ENCODE results near the gene TBC1D2B. TPM values are rescaled to one million over a fixed set of nuclear protein-coding genes. Genes with fewer than 3 reads are reported as not detected.

The TBC1D2B gene
- total RNA-seq (2014; rRNA removed; shearing (Covaris generic)), result 50.7 and 58.2 TPM in 2 replicates

GRCh38 chr15:78077053-78077870 is at the start of gene TBC1D2B:
TSS of gene TBC1D2B (minus strand) at chr15:78077711. CDS start at chr15:78077652, 59 bp downstream.
- H3K4me3 ChIP-seq, result peak within 1 kb of the TSS; percentile 100
- peak within 1 kb of the TSS; percentile 86 for H3K27ac ChIP-seq
- no peaks in the 10 kb centered on the region for H3K9me3 ChIP-seq (replicated peaks)
- peaks cover 33% of the 10 kb centered on the region for H3K4me1 ChIP-seq
- H3K27me3 ChIP-seq, result no peaks in the 10 kb centered on the region
- DNase-seq, result peak; percentile 68 to 69
- H3K36me3 ChIP-seq, result no peaks in the 10 kb centered on the region

DNA sequence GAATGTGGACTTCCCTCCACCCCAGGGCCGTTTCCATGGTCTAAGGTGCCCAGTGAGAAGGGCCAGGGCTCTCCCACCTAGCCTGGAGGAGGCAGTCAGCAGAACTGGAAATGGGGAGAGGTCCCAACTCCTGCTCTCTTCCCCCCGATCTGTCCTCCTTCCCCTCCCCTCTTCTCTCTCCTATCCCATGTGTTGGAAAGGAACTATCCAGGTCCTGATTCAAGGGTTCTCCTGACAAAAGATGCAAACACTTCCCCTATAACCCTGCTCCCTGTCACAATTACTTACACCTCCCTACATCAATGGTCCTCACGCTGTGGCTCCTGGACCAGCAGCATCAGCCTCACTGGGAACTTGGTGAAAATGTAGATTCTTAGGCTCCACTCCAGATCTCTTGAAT is 47.8 kb upstream of the TBC1D2B start:
- no peak overlapping the region for H3K4me3 ChIP-seq
- no peak overlapping the region for H3K27ac ChIP-seq
- H3K4me1 ChIP-seq, result peaks cover 4% of the 10 kb centered on the region; the same call in 1 of the 2 replicates
- H3K36me3 ChIP-seq, result no peaks in the 10 kb centered on the region
- 0 out of 2 replicates have a peak, but pooled peaks cover 2% of the 10 kb centered on the region for H3K27me3 ChIP-seq
- DNase-seq, result no peak
- H3K9me3 ChIP-seq (replicated peaks), result no peaks in the 10 kb centered on the region

DNA sequence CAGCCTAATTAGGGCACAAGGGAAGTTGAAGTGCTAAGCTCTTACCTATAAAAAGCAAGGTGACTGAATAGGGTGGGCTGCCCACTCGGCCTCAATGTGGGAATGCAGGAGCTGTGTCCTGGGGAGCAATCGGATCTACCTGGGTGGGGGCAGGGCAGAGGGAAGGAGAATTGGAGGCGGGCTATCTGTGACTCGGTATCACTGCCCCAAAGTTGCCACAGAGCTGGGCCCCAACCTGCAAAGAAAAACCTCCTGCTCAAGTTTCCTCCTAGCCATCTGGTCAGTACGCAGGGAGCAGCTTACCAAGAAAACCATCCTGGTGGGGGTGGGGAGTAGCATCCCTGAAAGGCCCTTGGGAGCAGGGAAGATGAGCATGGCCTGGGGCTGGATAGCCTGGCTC is 43.0 kb upstream of the TBC1D2B start:
- H3K36me3 ChIP-seq, result no peaks in the 10 kb centered on the region
- no peak overlapping the region for H3K4me3 ChIP-seq
- peaks cover 11% of the 10 kb centered on the region; the same call in 1 of the 2 replicates for H3K27me3 ChIP-seq
- no peak for DNase-seq
- no peak overlapping the region for H3K27ac ChIP-seq
- no peaks in the 10 kb centered on the region for H3K9me3 ChIP-seq (replicated peaks)
- H3K4me1 ChIP-seq, result peaks cover 4% of the 10 kb centered on the region; the same call in 1 of the 2 replicates

DNA sequence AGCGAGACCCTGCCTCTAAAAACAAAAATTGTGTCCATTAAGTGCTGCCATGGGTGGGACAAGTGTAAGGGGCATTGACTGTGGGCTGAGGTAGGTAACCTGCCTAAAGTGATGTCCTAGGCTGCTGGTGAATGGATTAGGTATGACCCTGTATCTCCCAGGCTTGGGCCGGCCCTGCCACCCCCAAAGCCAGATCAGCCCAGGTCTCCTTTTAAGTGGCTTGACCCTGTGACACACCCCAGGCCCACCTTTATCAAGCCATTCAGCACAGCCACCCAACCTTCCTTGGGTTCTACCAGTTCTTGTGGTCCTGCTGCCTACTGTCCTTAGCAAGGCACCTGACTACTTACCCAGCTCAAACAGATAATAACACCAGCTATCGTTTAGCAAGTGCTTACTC is 35.0 kb upstream of the TBC1D2B start:
- H3K4me1 ChIP-seq, result peaks cover 4% of the 10 kb centered on the region; the same call in 1 of the 2 replicates
- H3K4me3 ChIP-seq, result no peak overlapping the region
- DNase-seq, result no peak
- H3K36me3 ChIP-seq, result no peaks in the 10 kb centered on the region
- H3K27me3 ChIP-seq, result no peaks in the 10 kb centered on the region
- no peak overlapping the region for H3K27ac ChIP-seq
- no peaks in the 10 kb centered on the region for H3K9me3 ChIP-seq (replicated peaks)

DNA sequence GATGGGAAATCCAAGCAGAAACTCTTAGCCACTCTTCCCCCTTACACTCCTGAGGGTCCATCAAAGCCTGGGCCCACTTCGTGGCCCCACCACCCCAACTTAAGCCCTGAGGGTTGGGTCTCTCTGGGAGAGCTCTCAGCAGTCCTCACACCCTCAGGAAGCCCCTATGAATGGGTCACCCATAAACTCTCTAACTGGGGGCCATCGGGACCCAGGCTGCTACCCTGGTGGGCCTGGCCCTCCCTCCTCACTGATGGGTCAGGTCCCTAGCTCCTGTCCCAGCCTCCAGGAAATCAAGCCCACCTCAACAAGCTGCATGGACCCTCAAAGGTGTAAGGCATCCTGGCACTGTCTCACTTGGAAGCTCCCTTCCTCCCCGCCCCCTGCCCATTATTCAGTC is 34.3 kb upstream of the TBC1D2B start:
- Histone ChIP-seq H3K27ac (no peak overlapping the region), H3K4me3 (no peak overlapping the region), H3K36me3 (no peaks in the 10 kb centered on the region), H3K4me1 (peaks cover 4% of the 10 kb centered on the region; the same call in 1 of the 2 replicates), H3K27me3 (no peaks in the 10 kb centered on the region), H3K9me3 (replicated peaks) (no peaks in the 10 kb centered on the region)
- DNase-seq, result no peak

DNA sequence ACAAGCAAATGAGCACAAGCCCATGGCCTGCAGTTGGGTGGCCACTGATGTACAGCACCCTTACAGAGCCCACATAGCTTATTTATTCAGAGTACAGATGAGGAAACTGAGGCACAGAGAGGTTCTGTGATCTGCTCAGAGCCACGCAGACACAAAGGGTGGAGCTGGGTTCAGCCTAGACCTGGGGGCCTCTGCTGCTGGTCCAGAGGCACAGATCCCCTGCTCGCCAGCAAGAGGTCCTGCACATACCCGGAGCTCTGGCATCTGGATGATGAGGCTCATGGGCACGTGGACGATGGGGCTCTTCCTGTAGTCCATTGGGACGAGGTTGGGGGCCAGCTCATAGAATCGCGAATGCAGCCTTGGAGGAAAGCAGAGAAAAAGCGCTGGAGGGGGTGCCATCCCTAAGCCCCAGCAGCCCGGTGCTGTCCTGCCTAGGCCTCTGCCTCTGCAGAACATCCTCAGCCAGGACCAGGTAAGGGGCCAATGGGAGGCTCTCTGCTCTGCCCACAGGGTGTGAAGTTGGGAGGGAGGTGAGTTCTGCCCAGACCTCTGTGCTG is 33.5 kb upstream of the TBC1D2B start:
- no peaks in the 10 kb centered on the region for H3K36me3 ChIP-seq
- H3K27me3 ChIP-seq, result no peaks in the 10 kb centered on the region
- H3K4me3 ChIP-seq, result no peak overlapping the region
- H3K9me3 ChIP-seq (replicated peaks), result no peaks in the 10 kb centered on the region
- peaks cover 8% of the 10 kb centered on the region for H3K4me1 ChIP-seq
- no peak overlapping the region for H3K27ac ChIP-seq
- DNase-seq, result no peak

DNA sequence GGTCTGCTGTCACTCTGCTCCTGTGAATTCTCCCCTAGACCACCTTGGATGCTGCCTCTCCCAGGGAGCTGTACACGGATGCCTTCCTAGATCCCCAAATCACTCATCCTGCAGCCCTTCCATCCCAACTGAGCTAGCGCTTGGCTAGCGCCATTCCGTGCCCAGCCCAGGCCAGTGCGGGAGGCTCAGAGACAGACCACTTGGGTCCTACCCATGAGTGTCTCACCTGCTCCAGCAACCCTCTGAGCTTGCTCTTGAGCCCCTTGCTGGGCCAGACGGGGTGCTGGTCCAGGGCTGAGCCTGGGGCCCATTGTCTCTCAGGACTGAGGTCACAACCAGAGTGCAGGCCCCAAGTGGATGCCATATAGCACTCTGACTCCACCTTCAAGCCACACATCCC is 32.6 kb upstream of the TBC1D2B start:
- Histone ChIP-seq H3K4me3 (no peak overlapping the region), H3K4me1 (peaks cover 14% of the 10 kb centered on the region), H3K27me3 (no peaks in the 10 kb centered on the region), H3K9me3 (replicated peaks) (no peaks in the 10 kb centered on the region), H3K27ac (no peak overlapping the region), H3K36me3 (no peaks in the 10 kb centered on the region)
- DNase-seq, result no peak

GRCh38 chr15:78109156-78109555 is 31.6 kb upstream of the TBC1D2B start:
- H3K4me1 ChIP-seq, result peaks cover 21% of the 10 kb centered on the region
- no peaks in the 10 kb centered on the region for H3K27me3 ChIP-seq
- no peak overlapping the region for H3K4me3 ChIP-seq
- H3K36me3 ChIP-seq, result no peaks in the 10 kb centered on the region
- H3K27ac ChIP-seq, result no peak overlapping the region
- no peak for DNase-seq
- no peaks in the 10 kb centered on the region for H3K9me3 ChIP-seq (replicated peaks)

DNA sequence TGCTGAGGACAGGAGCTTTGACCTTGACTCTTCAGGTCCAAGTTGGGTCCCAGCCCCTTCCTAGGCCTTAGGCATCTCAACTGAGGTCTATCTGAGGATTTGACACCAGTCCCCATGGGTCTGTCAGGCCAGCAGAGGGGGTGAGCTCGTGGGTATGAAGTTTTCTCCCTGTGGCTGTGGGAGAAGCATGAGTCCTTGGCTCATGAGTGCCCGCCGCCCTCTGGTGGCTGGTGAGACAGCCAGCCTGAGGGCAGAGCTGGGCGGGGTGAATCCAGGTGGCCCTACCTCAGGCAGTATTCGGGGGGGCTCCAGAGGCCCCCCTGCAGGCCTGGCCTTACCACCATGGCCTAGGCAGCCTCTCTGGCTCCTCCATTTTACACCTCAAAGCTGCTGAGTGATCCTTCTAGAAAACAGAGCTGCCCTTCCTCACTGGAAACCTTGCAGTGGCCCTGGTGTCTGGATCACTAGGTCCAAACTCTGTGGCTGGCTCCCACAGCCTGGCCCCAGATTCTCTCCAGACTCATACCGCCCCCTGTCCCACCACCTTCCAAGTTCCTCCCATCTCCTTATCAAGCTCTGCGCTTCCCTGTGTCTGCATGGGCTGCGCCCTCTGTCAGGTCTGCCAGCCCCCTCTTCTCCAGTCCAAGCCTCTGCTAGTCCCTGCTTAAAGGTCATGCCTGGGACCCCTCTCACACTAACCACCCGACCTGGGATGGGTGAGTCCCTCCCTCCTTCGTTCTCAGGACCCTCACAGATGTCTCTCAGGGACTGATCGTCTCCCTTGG is 31.0 kb upstream of the TBC1D2B start:
- DNase-seq, result peak; percentile 90 to 95
- no peak overlapping the region for H3K4me3 ChIP-seq
- no peaks in the 10 kb centered on the region for H3K9me3 ChIP-seq (replicated peaks)
- H3K4me1 ChIP-seq, result peaks cover 28% of the 10 kb centered on the region
- no peak overlapping the region for H3K27ac ChIP-seq
- H3K36me3 ChIP-seq, result no peaks in the 10 kb centered on the region
- no peaks in the 10 kb centered on the region for H3K27me3 ChIP-seq

GRCh38 chr15:78107471-78107870 is 30.0 kb upstream of the TBC1D2B start:
- no peak overlapping the region for H3K27ac ChIP-seq
- no peaks in the 10 kb centered on the region for H3K27me3 ChIP-seq
- DNase-seq, result no peak
- no peaks in the 10 kb centered on the region for H3K36me3 ChIP-seq
- H3K4me1 ChIP-seq, result peaks cover 33% of the 10 kb centered on the region
- no peak overlapping the region for H3K4me3 ChIP-seq
- no peaks in the 10 kb centered on the region for H3K9me3 ChIP-seq (replicated peaks)

DNA sequence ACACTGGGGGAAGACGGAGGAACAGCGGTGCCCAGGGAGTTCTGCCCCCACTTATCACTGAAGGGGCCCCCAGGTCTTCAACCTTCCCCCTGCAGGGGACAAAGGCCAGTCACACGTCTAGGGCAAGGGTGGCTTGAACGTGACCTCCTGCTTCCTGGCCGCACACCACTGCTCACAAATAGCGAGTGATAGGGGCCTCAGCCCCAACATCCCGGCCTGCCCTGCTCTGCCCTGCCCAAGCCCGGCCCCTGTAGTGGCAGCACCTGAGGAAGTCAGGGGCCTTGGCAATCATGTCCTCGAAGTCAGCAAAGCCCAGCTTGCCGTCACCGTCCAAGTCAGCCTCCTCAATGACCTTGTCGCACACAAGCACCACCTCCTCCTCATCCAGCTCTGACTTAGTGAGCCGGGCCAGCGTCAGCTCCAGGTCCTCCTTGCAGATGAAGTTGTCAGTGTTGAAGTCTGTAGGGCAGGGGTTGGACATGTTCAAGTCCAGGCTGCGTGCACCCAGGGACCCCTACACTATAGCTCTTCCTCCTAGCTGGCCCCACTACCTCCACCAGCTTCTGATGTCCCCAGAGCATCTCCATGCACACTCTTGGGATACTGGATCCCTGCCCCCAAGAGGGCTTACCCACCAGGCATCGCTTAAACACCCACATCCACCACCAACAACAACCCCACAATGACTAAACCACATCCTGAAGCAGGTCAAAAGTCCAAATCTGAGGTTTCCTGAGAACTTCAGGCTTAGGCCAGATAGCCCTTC is 28.1 kb upstream of the TBC1D2B start:
- Histone ChIP-seq H3K4me3 (no peak overlapping the region), H3K27me3 (no peaks in the 10 kb centered on the region), H3K27ac (no peak overlapping the region), H3K9me3 (replicated peaks) (no peaks in the 10 kb centered on the region), H3K36me3 (no peaks in the 10 kb centered on the region), H3K4me1 (peaks cover 33% of the 10 kb centered on the region)
- DNase-seq, result no peak

DNA sequence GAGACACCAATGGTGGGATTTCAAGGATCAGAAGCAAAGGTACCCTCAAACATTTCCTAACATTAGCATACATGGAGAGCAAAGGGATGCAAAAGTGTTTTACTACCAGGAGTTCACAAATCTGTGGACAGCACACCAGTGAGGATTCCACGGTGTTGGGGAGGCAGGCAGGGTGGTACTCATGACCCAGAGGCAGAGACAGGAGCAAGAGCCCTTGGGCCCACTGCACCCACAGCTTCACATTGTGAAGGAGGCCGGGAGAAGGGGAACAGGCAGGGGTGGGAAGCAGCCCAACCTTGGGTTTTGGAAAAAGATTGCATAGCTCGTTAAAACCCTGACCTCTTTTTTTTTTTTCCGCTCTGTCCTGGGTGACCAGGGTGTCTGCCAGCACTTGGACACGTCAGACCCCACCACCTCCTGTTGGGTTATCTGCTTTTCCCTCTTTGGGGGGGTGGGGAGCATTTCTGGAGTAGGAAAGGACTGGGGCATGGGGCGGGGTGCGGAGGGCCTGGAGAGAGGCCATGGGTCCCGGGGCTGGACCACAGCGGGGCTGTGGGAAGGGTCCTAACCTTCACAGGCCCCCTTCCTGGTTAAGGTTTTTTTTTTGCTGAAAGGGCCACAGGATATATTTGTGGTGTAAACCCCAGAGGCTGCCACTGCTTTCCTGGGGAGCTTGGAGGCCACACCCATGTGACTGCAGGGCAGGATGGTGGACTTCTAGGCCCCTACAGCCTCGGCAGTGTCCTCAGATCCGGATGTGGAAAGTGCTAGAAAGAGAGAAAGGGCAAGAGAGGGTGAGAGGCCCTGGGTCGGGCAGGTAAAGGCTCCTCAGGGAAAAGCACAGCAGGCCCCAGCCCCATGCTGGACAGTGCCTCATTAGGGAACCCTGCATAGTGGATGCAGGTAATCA is 27.3 kb upstream of the TBC1D2B start:
- Histone ChIP-seq H3K4me3 (no peak overlapping the region), H3K36me3 (no peaks in the 10 kb centered on the region), H3K27ac (peak overlapping the region; percentile 9; the same call in 1 of the 2 replicates), H3K9me3 (replicated peaks) (no peaks in the 10 kb centered on the region), H3K27me3 (no peaks in the 10 kb centered on the region), H3K4me1 (peaks cover 33% of the 10 kb centered on the region)
- no peak for DNase-seq

DNA sequence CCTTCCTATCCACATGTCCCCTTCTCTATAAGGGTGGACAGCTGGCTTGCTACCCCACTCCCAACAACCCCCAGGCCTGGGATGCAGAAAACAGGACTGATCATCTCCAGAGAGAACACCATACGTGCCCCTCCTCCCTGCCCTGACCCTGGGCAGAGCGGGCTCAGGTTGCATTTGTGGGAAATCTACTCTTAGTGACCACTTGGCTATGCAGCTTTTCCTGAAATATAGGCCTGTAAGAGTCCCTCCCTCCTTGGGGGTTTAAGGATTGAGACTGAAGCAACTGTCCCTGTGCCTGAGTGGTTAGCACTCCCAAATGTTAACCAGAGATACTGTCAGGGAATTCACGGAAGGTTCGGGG is 26.6 kb upstream of the TBC1D2B start:
- Histone ChIP-seq H3K4me3 (no peak overlapping the region), H3K4me1 (peaks cover 33% of the 10 kb centered on the region), H3K36me3 (no peaks in the 10 kb centered on the region), H3K27me3 (no peaks in the 10 kb centered on the region), H3K9me3 (replicated peaks) (no peaks in the 10 kb centered on the region), H3K27ac (peak overlapping the region; percentile 9; the same call in 1 of the 2 replicates)
- peak in 1 of 2 experiments; percentile 47 for DNase-seq
